ENCODE measurements around the gene EEF2KMT. TPM values are rescaled to one million over a fixed set of nuclear protein-coding genes. Genes with fewer than 3 reads are reported as not detected.

The EEF2KMT gene
- total and polyA plus RNA-seq, 2 of the 8 experiments (the other 6 are each of a cell fraction or from before 2014, with no cell fraction given): 35.8 to 37.0 TPM

DNA sequence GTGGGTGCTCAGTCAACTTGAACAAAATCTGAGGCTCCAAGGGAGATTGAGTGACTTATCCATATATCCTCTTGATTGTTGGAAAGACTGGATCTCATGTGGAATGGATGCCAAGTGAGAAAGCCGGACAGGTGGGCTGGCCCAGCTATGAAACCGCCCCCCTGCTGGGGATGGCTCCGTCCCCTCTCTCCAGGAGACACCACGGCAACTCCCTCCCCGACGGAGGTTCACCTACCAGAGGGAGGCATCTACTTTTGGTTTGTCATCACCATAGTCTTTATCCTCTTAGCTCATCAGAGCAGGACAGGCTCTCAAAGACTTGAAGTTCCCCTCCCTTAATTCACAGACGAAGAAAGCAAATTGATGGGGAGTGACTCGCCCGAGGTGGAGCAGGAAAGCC is 27.7 kb downstream of the EEF2KMT start:
- Histone ChIP-seq H2AK5ac (ENCODE audit: low read depth, low read length) (no peak overlapping the region), H2BK12ac (ENCODE audit: low read depth, low read length) (no peak overlapping the region), H4K91ac (replicated peaks; ENCODE audit: insufficient read length, low read length) (peak overlapping the region; percentile 52), H3K4me3 (ENCODE audit: extremely low read depth in 1 of 4, insufficient read depth in 2 of 4, low read depth in 3 of 4, low read length in 4 of 4) (no peak overlapping the region; a peak in 1 of 8 replicates), H3K27me3 (replicated peaks in 1 of 4; ENCODE audit: control insufficient read depth in 3 of 4, extremely low read depth in 1 of 4, insufficient read depth in 3 of 4, low read length in 3 of 4) (0 out of 7 replicates have a peak, but pooled peaks cover 0 to 3% (median 0%) of the 10 kb centered on the region in 4 experiments), H3K23ac (ENCODE audit: insufficient read length) (no peak overlapping the region), H3K9me3 (ENCODE audit: insufficient read depth in 2 of 2, low read depth in 1 of 2, low read length in 1 of 2) (no peaks in the 10 kb centered on the region), H3K4ac (replicated peaks; ENCODE audit: insufficient read length, low read depth, low read length) (no peak overlapping the region), H3K4me1 (replicated peaks in 1 of 4; ENCODE audit: control insufficient read depth in 3 of 4, insufficient read depth in 4 of 4, low read length in 3 of 4) (peaks cover 0 to 6% (median 5%) of the 10 kb centered on the region in 4 experiments; a peak in 5 of 7 replicates), H3K36me3 (ENCODE audit: control insufficient read depth in 2 of 4, insufficient read depth in 4 of 4, low read length in 3 of 4) (peaks cover 0 to 4% (median 1%) of the 10 kb centered on the region in 4 experiments; a peak in 2 of 8 replicates), H3K18ac (ENCODE audit: extremely low read depth, low read length) (no peak overlapping the region), H4K5ac (ENCODE audit: insufficient read length, low read depth, low read length) (no peak overlapping the region), H2AFZ (ENCODE audit: low read length) (no peak overlapping the region), H3K9ac (replicated peaks in 1 of 4; ENCODE audit: extremely low read depth in 1 of 4, low read depth in 3 of 4, low read length in 3 of 4) (no peak overlapping the region), H3K56ac (replicated peaks; ENCODE audit: insufficient read length, low read depth, low read length) (no peak overlapping the region), H3K27ac (ENCODE audit: low read depth, low read length) (no peak overlapping the region), H2BK20ac (ENCODE audit: low read length) (no peak overlapping the region), H2BK5ac (ENCODE audit: low read depth, low read length) (no peak overlapping the region), H3K79me1 (ENCODE audit: low read depth, low read length) (peaks cover 4% of the 10 kb centered on the region; the same call in 1 of the 2 replicates), H4K20me1 (replicated peaks in 1 of 2; ENCODE audit: control insufficient read depth in 1 of 2, insufficient read depth in 2 of 2, low read length in 2 of 2) (peaks cover 0 to 1% of the 10 kb centered on the region in 2 experiments), H3K23me2 (ENCODE audit: low read depth, low read length) (peaks cover 6% of the 10 kb centered on the region), H3K4me2 (ENCODE audit: insufficient read depth in 1 of 2, low read depth in 2 of 2, low read length in 2 of 2) (no peak overlapping the region), H2BK120ac (replicated peaks; ENCODE audit: low read depth, low read length) (no peak overlapping the region), H4K8ac (ENCODE audit: extremely low read depth, insufficient read depth, low read length) (peak overlapping the region; percentile 83; the same call in 1 of the 2 replicates), H3K14ac (ENCODE audit: insufficient read length) (no peak overlapping the region), H2BK15ac (ENCODE audit: low read length) (no peak overlapping the region; the same call in 1 of the 2 replicates), H3K79me2 (ENCODE audit: control insufficient read depth in 1 of 2, insufficient read depth in 2 of 2, low read length in 2 of 2) (peaks cover 7 to 19% of the 10 kb centered on the region in 2 experiments)
- FAIRE-seq (no peak), DNase-seq (ENCODE audit: low read depth in 1 of 2, low spot score in 2 of 2) (no peak)
- 91% methylated on average over 9 of the region's 9 CpGs; no CpG with 5 or more reads in 1 of the 2 experiments for WGBS, 2 experiments (ENCODE audit: extremely low coverage in 1 of 2, insufficient coverage in 1 of 2, insufficient read length in 1 of 2, insufficient replicate concordance in 2 of 2, low coverage in 1 of 2, low lambda C conversion rate in 2 of 2, missing lambda C conversion rate in 1 of 2)
- ChIA-PET CTCF (ENCODE audit: partially characterized antibody) (interaction anchor here (1.1 to 27.9 kb wide), 2 partner anchors 17 to 95 kb away, joined by 3 to 625 read pairs; partner anchors contain the start of gene C16orf89), POLR2A (ENCODE audit: partially characterized antibody) (interaction anchor here (0.7 to 2.5 kb wide), 4 partner anchors 10 to 28 kb away, joined by 3 to 12 read pairs (median 3); no protein-coding TSS in a partner anchor)
- TF ChIP-seq NANOG (IDR thresholded peaks at IDR 0.05; ENCODE audit: insufficient read depth, low read depth, low read length, poor library complexity, severe bottlenecking): no peak
- TF ChIP-seq POU5F1 (IDR thresholded peaks at IDR 0.05; ENCODE audit: low read depth, low read length): no peak
- no peak for TF ChIP-seq ZNF274 (IDR thresholded peaks at IDR 0.05; ENCODE audit: borderline replicate concordance, extremely low read depth, low read length)
- TF ChIP-seq POLR2AphosphoS5 (IDR thresholded peaks at IDR 0.05; ENCODE audit: low read depth, low read length): no peak
- TF ChIP-seq TCF12 (IDR thresholded peaks at IDR 0.05; ENCODE audit: low read depth, low read length): no peak
- TF ChIP-seq GABPA (IDR thresholded peaks at IDR 0.05; ENCODE audit: borderline replicate concordance, insufficient read depth, low read length): no peak
- TF ChIP-seq SP2 (IDR thresholded peaks at IDR 0.05; ENCODE audit: low read length): no peak
- no peak for TF ChIP-seq EP300 (IDR thresholded peaks at IDR 0.05; ENCODE audit: borderline replicate concordance in 1 of 2, low read depth in 2 of 2, low read length in 2 of 2)
- TF ChIP-seq SIN3A (conservative IDR thresholded peaks at IDR 0.05 in 1 of 2, IDR thresholded peaks at IDR 0.05 in 1 of 2; ENCODE audit: low read depth in 1 of 2, low read length in 2 of 2): no peak
- no peak for TF ChIP-seq MAFK (IDR thresholded peaks at IDR 0.05; ENCODE audit: low read depth, low read length)
- no peak for TF ChIP-seq TAF7 (optimal IDR thresholded peaks at IDR 0.05; ENCODE audit: borderline replicate concordance, low read depth, low read length)
- no peak for TF ChIP-seq RNF2 (IDR thresholded peaks at IDR 0.05; ENCODE audit: borderline replicate concordance, low read depth, low read length, missing control alignments, poor library complexity, severe bottlenecking)
- TF ChIP-seq CHD2 (IDR thresholded peaks at IDR 0.05; ENCODE audit: low read length): no peak

All from H1 (cell line).